OCI-M2 (cell line): ENCODE measurements around the gene ADAMTS19.
"Not testable (repeated sequence)": the region's sequence is repeated elsewhere in the genome, so short reads cannot be mapped to it uniquely, and the experiment has no call there.

Experiments used
- DNase-seq: peaks from one replicate; lab custom pipeline; 2025; ENCODE audit not compliant: unreplicated experiment; lab: John Stamatoyannopoulos, UW

The ADAMTS19 gene

DNA sequence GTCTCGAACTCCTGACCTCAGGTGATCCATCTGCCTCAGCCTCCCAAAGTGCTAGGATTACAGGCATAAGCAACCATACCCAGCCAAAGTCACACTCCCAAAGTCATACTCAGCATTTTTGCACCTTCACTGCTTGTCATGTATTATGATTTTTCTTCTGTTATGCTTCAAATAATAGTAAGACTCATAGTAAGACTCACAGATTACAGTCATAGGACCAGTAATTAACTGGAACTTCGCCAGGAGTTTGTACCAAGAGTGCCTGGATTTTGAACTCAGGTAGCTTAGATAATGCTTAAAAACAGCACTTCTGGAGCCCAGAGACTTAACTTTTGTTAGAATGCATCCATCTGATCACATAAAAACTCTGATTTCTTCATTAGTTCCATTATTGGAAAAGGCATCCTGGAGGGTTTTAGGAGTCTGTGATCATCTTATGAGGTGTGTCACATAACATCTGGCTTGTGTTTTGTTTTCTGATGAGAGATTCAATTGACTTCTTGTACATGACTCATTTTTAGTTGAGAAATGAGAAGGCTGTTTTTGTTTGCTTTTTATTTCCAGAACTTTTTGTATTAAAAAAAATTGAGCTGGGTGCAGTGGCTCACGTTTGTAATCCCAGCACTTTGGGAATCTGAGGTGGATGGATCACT is 131.5 kb downstream of the ADAMTS19 start:
- no peak for DNase-seq

DNA sequence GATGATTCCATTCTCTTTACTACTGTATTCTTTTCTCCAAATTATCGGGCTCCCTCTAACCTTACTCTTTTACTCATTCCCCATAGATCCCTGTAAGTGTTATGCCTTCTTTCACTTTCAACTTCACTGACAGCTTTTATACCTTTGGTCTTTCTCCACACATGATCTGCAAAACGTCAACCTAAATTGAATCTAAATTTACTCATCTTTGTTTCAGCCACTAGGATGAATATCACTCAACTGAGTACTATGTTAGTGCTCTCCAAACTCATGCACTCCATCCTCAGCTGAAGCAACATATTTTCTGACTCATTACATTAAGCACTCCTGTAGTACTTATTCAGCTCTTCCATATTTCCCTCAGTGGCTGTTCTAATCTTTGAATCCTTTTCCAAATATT is 133.4 kb downstream of the ADAMTS19 start:
- no peak for DNase-seq

DNA sequence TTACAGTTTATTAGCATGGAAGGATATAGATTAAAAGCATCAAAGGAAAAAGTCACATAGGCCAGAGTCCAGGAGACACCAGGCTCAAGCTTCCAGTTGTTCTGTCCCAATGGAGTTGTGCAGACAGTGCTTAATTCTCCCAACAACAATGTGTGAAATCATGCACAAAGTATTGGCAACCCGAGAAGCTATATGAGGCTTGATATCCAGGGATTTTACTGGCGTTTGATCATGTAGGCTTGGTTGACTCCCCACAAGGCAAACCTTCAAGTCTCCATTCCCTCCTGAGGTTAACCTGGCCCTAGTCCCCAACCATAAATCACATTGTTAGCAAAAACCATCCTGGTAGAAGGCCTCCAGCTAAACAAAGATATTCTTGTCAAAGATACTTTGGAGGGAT is 141.5 kb downstream of the ADAMTS19 start:
- no peak for DNase-seq

DNA sequence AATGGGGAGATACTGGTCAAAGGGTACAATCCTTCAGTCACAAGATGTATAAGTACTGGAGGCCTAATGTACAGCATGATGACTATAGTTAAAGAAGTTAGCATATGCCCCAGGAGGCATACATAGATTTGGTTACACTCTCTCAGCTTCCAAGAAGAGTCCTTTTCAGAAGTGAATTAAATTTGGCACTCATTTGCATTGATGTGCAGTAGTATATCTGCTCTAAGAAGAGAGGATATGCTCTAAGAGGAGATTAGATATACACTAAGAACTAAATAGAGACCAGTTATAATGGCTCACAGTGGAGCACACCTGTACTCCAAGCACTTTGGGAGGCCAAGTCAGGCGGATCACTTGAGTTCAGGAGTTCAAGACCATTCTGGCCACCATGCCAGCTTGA is 148.3 kb downstream of the ADAMTS19 start:
- DNase-seq, result no peak

DNA sequence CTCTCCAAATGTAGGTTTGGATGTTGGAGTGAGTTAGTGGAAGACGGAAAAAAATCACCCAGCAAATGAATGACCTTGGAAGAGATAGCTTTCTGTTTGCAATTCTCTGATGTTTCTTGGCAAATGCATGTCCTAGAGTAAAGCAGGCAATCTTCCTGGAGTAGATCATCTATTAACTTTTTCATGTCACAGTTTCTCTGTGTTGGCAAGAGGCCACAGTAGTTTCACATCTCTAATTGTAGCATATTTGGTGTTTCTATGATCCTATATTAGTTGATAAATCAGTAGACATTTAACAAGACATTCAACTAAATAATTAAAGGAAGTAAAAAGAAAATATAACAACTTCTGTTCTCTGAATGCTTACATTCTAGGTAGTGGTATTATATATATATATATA is 149.6 kb downstream of the ADAMTS19 start:
- no peak for DNase-seq

DNA sequence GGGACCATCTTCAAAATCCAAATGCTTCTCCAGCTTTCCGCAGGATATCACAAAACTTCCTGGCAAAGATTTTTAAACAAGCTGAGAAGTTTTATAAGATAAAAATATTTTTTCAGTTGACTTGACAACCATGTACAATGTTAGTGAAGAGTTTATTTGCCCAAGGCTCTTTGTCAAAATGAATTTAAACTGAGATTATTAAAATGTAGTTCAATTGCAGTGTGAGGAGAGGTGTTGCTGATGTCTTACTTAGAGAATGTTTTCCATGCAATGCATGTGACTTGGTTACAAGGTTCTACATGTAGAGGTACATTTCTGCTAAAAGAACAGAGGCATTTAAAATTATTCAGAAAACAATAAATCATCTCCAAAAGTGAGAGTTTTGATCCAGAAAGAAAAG is 156.4 kb downstream of the ADAMTS19 start:
- no peak for DNase-seq

DNA sequence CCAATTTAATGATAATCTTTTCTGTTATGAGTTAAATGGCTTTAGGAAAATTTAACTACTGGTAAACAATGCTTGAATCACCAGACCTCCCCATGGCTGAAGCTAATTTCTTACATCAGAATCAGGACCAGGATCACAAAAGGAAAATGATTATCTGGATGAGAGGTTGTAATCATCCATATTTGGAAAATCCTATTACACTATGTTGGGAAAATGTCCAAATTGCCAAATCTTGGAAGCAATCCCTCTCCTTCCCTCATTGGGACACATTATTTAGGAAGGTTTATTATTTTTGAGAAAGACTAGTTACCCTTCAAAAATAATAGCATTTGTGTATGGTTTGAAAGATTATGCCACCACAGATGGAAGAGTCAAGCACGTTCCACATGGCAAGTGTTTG is 157.1 kb downstream of the ADAMTS19 start:
- DNase-seq, result no peak

DNA sequence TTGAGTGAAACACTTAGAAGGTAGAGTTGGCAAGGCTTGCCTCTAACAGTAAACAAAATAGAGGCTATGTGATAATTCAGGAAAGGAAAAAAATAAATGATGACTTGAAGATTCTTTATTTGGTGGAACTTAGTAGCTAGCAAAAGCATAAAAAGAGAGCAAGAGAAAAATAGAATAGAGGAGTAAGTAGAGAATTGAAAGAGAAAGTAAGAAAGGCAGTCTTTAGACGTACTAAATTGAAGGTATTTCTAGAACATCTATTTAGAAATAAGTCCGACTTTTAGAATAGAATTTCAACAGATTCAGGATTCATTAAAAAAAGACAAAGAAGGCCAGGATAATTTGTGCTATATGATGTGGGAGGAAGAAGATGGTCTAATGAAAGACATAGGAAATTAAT is 159.7 kb downstream of the ADAMTS19 start:
- DNase-seq, result no peak

DNA sequence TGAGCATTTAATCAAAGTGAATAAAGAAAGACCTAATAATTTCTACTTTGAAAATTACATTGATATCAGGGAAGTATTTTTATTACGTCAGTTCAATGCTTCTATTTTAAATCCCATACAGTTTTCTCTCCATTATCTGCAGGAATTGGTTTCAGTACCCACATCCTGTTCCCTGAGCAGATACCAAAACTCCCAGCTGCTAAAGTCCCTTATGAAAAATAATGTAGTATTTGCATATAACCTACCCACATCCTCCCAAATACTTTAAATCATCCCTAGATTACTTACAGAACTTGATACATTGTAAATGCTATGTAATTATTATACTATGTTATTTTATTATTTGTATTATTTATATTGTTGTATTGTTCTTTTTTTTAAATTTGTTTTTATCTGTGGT is 162.4 kb downstream of the ADAMTS19 start:
- no peak for DNase-seq

DNA sequence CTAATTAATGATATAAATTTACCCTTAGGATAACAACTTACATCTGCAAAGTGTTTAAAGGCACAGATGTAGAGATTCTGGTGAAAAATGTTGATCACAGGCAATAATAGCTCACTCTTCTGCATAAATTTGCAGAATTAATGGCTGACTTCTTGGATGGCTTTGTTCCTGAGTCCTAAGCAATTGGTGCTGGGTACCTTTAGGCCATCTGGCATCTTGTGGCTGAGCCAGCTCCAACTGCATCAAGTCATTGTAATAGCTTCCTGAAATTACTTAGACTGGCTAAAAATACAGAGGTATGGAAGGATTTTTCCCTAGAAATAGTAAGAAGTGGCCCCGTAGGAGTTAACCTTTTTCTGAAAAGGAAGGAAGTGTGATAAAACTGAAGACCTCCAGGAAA is 169.5 kb downstream of the ADAMTS19 start:
- DNase-seq, result no peak

DNA sequence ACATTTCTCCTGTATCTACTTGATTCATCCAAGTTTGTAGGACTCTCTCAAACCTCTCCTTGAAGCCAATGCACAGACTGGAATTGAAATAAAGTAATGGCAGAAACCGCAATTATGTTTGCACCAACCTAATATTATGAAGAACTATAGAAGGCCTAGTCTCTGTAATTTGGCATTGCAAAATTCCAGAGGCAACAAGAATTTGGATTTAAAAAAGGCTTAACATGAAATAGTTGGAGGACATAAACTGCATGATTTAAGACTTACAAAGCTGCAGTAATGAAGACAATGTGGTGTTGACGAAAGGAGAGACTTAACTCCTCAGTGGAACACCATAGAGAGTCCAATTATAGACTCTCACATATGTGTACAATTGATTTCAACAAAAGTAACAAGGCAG is 170.0 kb downstream of the ADAMTS19 start:
- DNase-seq, result no peak

DNA sequence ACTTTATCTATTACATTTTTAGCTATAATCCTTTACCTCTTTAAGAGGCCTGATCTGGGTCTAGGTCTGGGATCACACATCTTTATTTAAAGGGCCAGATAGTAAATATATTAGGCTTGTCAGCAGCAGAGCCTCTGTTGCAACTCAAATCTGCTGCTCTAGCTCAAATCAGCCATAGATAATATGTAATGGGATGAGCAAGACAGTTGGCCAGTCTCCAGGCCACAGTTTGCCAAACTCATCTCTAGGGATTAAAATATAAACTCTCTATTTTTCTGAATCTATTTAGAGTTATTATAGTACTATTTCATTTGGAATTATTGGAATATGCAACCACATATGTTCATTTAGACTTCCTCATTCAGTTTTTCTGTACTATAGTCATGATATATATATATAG is 171.9 kb downstream of the ADAMTS19 start:
- DNase-seq, result no peak

DNA sequence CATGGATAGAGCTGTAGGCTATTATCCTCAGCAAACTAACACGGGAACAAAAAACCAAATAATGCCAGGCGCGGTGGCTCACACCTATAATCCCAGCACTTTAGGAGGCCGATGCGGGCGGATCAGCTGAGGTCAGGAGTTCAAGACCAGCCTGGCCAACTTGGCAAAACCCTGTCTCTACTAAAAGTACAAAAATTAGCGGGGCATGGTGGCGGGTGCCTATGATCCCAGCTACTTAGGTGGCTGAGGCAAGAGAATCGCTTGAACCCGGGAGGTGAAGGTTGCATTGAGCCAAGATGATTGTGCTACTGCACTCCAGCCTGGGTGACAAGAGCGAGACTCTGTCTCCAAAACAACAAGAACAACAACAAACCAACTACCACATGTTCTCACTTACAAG is 177.4 kb downstream of the ADAMTS19 start:
- not testable (repeated sequence) for DNase-seq

DNA sequence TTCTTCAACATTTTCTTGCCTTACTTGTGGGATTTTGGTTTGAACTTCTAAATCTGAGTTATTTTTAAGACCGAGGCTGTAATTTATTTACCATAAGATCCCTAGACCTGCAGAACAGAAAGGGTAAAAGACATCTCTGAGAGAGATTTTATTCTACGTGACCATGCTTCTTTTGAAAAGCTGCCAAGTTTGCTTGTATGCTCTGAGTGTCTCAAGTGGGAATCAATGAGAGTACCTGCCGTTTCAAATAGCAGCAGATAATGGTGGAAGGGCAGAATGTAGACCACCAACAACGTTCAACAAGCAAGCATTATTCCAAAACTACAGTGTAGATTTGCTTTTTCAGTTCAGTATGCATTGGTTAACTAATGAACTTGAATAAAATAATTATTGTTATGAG is 179.2 kb downstream of the ADAMTS19 start:
- DNase-seq, result no peak

DNA sequence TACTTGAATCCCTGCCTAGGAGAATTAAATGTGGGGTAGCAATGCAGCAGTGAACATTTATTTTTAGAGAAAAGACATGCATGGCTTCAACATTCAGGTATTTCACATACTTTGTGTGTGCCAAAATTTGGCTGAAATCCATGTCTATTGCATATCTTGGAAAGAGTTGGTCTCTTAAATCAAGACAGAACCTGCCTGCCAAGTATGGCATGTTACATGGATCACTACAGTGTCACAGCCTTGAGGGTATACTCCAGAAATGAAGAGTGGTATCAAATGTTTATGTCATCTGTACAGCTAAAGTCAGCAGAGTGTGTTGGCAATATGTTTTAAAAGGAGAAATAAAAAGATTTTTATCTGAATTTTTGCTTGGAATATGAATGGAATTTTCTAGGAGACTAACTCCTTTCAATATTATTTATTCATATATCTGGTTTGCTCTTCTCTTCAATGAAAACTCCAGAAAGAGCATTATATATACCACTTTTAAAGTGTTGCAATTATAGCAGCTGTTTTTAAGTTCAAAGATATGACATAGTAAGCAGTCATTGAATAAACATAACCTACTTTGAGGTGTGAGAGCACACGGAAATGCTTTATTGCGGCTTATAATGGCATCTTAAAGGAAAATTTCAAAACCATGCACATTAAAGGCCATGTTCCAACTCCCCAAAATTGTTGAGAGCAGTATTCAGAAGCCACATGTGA is 192.4 kb downstream of the ADAMTS19 start:
- no peak for DNase-seq

DNA sequence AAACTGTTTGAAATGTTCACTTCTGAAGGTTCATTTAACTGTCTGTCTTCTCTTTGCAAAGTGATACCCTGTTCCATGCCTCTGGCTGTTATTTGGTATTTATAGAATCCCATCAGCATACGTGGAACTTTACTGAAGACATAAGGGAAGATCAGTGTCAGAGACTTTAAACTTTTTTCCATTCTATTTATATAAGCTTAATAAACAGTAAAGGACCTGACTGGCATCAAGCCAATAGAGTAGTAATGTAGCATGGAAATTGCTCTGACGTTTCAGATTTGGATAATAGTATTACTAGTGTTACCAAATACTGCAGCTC is 192.9 kb downstream of the ADAMTS19 start:
- no peak for DNase-seq

DNA sequence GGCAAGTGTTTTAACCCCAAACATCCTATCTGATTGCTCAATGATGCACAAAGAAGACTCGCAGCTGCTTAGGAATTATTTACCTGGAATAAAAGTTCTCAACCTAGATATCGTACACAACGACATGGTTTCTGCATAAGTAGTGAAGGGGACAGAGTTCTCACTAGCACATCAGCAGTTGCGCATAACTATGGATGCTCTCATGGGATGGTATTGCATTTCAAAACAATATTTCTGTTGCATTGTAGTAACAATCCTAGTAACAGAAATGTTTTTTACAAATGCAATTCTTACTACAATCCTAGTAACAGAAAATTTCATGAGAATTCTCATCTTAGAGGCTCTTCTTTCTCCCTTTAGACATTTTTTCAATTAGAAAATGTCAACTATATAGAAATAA is 193.3 kb downstream of the ADAMTS19 start:
- no peak for DNase-seq

DNA sequence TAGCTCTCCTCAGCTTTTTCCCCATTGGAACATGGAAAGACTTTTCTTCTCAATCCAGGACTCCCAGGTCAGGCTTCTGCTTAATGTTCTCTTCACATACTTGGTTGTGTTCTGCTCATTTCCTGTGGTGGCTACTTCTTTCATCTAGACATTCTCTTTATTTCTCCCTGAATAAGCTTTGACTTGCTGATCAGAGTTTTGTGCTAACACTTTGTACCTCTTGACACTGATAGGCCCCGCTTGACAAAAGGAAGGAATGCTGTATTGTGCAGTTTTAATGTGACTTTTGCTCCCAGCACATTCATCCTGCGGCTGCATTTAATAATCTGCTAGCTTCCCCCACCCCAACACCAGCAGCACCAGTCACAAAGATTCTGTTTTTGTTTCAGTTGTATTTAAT is 196.9 kb downstream of the ADAMTS19 start:
- DNase-seq, result no peak

DNA sequence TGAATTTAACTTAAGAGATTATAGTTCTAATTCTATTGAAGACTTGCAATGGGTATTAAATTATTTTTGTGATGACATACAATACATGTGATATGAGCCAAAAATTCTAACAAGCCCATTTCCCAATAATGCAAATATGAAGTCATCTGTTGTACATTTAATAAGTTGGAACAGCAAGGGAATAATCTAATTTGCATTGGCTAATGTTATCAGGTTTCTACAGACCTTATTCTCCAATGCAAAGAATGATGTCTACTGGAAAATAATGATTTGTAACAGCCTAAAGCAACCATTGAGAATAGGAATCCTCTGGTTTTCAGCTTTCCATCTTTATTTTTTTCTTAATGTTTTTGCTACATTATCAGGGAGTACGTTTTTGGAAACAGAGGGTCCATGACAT is 198.7 kb downstream of the ADAMTS19 start:
- DNase-seq, result no peak

DNA sequence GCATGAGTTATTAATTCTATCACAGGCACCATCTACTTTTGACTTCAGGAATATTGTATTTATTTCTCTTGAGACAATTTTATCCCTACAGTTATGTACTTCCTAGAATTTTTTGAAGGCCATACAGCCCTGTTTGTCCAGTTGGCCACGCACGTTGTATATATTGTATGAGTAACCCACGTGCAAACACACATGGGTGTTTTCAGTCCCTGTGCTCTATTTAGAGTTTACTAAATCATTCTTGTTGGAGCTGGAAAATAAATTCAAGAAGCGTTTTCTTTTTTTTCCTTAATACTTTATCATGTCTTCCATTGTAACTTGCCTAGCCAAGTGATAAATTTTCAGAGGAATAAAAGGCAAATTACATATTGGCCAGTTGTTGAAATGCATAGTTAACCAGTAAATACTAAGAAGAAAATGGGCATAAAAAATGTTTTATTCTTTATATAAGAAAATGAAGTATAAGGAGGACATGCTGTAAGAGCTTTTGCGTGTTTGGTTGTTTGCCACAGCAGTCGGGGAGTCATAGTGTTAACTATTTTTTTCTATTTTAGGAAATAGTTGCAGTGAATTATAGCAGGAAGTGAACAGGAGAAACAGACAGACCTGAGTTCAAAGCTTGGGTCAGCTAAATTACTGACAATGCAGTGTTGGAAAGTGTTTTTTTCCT is 201.4 kb downstream of the ADAMTS19 start:
- no peak for DNase-seq

DNA sequence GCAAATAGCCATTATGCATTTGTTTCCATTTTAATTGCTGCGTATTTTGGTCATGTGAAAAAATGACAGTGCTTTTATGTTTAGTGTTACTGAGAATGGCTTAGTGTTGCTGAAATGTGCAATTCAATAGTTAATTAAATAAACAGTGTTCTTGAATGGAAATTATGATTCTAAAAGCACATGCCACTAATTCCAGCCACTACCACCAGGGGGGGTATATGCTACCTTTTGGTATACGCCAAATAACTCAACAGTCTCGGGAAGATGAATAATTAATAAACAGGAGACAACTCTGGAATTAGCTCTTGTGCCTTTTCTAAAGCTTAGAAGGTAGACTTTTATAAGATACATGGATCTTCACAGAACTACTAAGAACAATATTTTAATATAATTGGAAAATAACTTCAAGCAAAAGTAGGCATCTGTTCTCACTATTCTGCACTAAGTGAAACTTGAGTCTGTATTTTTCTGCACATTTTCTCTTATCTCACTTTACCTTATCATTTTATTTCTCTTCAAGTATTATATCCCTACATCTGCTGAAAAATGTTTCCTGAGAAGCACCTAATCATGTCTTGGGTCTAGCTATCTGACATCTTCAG is 204.3 kb downstream of the ADAMTS19 start:
- DNase-seq, result no peak

DNA sequence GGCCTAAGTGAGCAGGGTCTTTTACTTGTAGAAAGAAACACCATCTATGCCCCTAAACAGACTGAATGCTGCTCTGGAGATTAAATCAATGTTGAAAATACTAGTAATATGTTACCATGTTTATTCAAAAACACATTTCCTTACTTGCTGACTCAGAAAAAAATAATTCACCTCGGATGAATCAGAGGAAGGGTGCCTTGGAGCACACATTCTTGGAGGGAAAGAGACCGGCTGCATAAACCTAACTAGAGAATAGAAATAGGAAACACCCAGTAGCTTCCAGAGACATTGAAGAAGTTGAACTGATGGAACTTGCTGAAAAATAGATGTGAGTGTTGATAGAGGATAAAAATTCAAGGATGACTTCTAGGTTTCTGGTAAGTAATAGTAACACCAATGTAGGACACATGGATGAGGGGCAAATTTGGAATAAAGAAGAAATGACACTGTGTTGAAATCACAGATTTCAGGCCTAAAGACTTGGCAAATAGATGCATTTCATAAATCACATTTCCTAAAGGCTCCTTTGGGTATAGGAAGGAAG is 210.9 kb downstream of the ADAMTS19 start:
- no peak for DNase-seq
